Activated gamma-delta T cell treated with Interleukin-2 at 50 U/mL for 16 hours (primary cell): ENCODE measurements around the gene ICE2.
"Not testable (repeated sequence)": the region's sequence is repeated elsewhere in the genome, so short reads cannot be mapped to it uniquely, and the experiment has no call there.

Source experiments
- DNase-seq: peaks from one replicate; pipeline ENCODE4 v3.0.0-alpha.2; 2020

The ICE2 gene

DNA sequence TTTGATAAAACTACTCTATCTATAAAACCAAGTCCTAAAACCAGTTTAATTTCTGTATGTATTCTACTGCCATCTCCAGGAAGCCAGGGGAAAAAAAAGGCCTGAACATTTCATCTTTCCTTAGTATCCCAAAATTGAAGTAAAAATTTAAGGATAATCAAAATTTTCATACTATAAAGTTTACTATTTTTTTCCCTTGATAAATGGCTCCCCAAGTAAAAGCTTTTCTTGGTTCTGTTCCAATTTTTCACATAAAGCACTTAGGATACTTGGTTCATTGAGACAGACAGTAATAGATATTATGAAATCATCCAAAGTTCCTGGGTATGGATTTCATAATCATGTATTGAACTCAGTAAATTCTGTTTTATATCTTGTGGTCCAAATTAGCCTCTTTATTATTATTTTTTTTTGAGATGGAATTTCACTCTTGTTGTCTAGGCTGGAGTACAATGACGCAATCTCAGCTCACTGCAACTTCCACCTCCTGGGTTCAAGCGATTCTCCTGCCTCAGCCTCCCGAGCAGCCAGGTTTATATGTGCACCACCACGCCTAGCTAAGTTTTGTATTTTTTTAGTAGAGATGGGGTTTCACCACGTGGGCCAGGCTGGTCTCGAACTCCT is 34.5 kb downstream of the ICE2 start:
- no peak for DNase-seq

DNA sequence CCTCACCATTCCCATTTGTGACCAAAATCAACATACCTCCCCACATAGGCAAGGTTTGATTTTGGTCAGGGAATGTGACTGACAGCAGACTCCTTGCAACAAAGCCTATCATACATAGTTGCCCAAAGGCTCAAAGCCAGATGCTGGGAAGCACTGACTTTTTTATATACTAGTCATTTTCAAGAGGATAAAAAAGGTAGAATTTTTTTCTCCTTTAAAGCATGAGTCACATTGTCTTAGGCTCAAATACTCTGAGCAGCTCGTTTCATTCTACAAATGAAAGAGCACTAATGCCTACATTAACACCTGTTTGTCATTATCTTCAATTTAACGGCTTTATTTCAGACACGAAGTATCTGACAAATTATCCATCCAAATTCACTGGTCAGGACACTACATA is 36.2 kb downstream of the ICE2 start:
- no peak for DNase-seq

DNA sequence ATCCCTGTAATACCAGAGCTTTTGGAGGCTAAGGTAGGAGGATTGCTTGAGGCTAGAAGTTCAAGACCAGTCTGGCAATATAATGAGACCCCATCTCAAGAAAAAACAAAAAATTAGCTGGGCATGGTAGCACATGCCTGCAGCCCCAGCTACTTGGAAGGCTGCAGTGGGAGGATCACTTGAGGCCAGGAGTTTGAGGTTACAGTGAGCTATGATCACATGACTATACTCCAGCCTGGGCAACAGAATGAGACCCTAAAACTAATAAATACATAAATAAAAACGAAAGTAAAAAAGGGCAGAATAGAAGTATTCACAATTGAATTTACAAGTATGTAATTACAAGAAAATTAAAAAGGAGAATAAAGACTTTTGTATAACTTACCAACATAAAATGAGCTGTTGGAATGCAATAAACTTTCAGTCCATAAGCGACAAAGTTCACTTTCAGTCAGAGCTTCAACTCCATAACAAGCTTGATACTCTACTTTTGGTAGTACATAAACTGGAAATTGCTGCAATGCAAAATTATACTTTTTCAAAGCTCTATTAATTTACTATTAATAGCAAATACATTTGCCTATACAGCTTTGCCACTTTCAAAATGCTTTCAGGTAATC is 36.8 kb downstream of the ICE2 start:
- no peak for DNase-seq

DNA sequence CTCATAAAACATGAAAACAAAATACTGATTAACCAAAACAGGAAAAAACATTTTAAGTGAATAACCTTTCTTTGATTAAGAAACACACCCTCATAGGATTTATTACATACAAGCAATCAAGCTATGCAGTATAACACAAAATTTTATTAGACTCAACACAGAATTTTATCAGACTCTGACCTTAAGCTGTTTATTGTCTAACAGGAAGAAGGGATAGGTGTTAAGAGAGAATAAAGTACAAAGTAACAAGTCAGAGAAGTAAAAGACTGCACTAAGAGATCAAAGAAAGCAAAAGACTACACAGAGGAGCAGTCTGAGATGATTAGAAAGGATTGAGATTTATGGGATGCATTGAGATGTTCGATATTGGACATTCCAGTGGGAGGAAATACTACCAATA is 37.6 kb downstream of the ICE2 start:
- DNase-seq: no peak

DNA sequence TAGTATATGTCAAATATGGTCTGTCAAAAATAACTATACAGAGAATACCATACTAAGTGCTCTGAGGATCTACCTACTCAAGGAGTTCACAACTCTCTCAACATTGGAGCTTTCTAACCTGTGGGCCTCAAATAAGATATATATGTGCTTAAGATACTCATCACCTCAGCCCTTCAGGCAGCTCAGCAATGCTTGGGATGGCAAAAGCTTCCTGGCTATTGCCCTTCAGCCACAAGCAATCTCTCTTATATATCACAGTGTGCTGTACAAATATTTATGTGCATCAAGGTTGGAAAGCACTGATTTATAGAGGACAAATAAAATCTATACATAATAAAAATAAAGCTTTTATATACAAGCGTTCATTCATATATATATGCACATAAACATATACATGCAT is 40.3 kb downstream of the ICE2 start:
- DNase-seq: no peak

DNA sequence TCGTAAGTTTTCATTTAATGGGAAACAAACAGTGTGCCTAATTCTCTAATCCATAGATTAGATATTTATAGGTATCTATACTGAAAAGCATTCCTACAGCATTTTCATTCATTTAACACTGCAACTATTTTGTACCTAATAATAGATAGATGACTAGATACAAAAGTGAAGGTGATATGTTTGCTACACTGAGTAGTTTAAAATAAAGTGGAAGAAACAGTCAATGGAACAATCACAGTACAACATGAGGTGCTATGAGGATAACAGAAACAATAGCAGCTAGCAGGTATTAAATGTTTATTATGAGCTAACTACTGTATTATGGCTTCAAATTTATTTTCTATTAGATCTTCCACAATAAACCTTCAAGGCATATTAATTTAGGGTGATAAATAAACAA is 50.0 kb downstream of the ICE2 start:
- DNase-seq: no peak

DNA sequence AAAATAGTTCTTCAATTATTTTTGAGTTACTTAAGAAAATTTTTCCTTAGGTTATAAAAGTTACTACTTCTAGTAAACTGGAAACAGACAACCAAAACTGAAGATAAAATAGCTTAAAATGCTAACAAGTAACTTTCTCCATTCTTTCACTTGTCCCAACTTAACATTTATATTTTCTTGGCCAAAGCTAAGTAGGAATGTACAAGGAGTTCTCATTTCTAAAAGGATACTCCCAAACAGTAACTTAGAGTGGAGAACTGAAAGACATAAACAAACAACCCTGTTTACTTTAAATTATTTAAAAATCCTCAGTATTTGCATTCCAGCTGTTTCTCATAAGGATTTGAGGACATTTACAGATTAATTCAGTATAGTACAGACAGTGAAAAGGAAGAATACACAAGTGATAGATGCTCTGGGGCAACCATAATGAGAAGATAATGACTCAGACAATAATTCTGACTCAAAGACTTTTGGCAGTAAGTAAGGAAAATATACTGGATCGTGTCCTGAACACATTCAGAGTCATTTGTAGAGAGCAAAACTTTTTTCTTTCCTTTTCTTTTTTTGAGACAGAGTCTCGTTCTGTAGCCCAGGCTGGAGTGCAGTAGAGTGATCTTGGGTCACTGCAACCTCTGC is 52.0 kb downstream of the ICE2 start:
- DNase-seq: no peak

DNA sequence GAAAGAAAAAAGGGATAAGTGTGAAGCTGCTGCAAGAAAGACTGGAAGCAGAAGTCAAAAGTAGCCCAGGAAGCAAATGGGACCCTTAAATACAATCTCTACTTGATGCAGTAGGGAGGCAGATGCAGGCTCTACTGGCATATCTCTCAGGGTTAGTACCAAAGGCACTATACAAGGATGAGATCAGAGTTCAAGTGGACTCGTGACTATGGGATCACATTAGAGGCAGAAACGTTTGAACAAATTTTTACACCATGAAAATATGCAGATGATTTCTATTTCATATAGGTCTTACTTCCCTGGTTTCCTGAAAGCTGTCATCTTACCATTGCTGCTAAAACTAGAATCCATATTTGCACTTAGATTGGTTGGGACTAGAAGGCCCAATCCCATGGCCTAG is 53.5 kb downstream of the ICE2 start:
- DNase-seq: no peak

DNA sequence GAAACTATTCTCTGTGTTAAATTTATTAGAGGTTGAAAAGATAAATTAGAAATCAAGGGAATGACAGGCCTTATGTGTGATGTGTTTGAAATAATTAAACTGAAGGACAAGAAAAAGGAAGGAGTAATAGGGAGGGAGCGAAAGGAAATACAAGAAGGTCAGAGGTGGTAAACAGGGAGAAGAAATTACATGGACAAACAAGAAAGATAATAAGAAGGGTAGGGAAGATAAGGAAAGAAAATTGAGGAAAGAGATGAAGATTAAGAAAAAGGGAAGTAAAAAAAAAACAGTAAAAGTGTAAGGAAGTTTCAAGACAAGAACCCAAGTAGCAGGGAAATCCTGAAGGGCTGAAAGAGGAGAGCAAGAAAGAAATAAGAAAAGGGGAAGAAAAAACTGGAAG is 54.9 kb downstream of the ICE2 start:
- no peak for DNase-seq

DNA sequence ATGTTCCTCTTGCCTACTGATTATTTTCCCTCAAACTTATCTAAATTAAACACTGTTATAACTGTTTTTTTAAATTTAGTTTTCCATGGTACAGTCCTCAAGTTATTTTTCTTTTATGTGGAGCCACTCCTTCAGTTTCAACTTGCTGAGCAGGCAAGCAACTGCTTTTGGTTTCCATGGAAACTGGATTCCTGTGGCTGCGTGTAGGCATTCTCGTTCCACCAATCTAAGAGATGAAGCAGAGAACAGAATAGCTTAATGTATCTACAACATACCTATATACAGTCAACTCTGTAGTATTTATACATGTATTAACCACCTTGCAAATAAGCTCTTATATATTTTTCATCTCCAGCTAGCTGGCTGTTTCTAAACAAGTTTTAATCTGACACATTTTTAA is 55.4 kb downstream of the ICE2 start:
- DNase-seq: no peak

DNA sequence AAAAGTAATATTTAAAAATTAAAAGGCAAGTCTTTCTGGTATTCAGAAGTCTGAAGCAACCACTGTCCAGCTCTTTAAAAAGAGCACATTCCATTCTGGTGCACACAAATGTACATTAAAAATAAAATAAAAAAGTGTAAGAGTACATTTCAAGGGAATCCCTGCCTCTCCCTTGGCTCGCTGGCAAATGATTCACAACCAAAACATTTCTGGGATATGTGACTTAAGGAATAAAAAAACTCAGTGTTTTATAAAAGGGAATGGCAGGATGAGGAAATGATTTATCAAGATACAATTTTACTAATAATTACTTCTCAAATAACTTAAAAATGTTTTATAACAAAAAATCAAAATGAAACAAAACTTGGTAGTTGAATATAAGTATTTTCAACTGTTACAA is 57.4 kb downstream of the ICE2 start:
- DNase-seq: no peak

DNA sequence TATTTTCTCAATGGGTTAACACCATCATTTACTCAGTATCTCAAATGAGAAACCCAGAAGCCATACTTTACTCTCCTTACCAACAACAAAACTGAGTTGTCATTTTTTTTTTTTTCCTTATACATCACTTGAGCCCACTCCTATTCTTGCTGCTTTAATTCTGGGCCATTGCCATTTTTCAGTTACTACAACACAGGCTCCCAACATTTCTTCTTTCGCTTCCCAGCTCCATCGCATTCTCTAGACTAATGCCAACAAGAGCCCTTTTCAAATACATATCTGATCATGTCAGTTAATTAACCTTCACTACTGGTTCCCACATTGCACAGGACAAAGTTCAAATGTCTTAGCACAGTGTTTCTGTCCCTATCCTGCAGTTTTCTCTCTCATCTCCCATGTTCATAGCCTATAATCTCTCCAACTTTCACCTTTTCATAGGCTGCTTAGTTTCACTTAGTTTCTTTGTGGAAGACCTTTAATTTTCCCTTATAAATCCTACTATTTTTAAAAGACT is 58.7 kb downstream of the ICE2 start:
- DNase-seq: no peak

DNA sequence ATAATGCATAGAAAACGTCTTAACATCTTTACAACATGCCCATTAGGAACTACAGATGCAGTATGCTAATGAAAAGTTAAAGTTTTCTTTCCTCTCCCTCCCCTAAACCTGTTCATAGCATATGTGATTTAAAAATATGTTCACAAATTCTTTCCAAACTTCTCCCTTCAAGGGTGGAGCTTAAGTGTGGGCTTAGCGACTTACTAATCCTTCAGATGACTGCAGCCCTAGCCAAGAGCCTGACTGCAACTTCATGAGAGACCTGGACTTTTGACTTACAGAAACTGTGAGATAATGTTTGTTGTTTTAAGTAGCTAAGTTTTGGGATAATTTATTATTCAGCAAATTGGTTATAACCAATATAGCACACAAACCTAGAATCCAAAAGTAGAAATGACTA is 59.2 kb downstream of the ICE2 start:
- no peak for DNase-seq

DNA sequence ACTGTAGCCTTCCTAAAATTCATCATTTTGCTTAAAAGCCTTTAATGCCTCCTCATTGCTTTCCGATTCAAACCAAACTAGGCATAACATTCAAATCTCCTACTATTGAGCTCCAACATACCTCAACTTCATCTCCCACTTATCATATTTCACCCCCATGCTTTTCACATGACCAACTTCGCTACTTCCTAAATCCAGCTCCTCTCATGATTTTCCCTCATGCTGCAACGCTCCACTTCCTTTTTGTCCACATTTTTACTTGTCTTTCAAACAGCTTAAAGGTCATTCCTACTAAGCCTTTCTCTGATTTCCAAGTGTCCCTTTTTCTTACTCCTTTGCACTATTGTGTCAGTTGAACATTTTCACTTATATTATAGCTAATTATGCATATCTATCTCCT is 60.8 kb downstream of the ICE2 start:
- no peak for DNase-seq

DNA sequence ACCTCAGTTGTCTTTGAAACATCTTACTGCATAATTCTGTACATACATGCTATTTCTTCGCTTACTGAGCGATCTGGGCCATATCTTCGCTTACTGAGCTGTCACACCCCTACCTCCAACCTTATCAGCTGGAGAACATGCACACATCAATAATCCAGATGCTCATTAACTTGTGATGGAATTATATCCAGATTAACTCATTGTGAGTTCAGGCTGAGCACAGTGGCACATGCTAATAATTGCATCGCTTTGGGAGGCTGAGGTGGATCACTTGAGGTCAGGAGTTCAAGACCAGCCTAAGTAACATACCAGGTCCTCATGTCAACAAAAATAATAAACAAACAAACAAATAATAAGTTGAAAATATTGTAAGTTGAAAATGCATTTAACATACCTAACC is 61.8 kb downstream of the ICE2 start:
- no peak for DNase-seq

DNA sequence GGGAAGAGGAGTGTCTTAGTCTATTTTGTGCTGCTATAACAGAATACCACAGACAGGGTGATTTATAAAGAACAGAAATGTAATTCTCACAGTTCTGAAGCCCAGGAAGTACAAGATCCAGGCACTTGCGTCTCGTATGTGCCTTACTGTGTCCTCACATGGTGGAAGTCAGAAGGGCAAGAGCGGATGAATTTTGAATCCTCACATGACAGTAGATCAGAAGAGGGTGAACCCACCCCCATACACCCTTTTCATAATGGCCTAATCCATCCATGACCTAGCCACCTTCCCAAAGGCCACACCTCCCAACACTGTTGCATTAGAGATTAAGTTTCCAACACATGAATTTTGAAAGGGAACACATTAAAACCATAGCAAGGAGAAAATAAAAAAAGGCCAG is 62.5 kb downstream of the ICE2 start:
- DNase-seq: no peak

DNA sequence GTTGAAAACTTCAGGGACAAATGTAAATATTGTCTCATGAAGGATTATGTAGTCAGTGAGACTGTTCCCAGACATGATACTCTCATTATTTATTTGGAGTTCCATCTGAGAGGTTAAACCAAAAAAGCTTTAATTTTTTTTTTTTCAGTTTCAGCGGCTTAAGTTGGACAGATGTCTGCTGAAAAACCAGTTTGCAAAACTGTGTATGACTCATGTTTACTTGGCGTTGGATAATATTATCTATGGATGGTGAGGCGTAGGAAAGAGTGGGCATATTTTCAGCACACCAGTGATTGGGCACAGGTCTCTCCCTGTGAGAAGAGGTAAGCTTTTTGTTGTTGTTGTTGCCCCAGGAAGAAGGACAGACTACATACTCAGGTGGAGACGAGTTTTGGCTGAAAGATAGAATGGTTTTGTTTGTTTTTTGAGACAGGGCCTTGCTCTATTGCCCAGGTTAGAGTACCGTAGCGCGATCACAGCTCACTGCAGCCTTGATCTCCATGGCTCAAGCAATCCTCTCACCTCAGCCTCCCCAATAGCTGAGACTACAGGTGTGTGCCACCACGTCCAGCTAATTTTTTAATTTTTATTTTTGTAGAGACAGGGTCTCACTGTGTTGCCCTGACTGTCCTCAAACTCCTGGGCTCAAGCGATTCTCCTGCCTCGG is 64.8 kb downstream of the ICE2 start:
- DNase-seq: no peak

DNA sequence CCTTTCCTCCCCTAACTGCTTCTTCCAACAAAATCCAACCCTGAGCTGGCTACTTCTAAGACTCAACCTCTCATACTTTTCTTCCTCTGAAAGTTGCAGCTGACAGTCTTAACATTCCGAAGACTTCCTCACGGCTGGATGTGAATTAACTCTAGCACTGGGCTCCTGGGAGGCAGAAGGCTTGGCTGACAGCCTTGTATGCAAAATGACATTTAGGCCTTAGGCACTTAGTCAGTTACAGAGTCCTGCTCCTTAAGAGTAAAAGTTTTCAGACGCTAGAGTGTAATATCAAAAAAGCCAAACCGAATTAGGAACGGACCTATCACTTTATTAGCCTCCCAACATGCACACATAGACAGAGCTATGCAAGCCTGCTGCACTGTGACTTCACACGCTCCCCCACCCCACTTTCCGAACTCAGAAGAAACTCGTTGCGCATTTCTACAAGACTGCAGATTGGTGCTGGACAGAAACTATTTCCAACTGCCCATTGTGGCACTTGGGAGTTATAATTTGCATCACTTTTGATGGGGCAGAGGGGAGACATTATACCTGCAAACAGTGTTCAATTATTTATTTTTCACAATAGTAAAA is 65.6 kb downstream of the ICE2 start:
- DNase-seq: no peak

DNA sequence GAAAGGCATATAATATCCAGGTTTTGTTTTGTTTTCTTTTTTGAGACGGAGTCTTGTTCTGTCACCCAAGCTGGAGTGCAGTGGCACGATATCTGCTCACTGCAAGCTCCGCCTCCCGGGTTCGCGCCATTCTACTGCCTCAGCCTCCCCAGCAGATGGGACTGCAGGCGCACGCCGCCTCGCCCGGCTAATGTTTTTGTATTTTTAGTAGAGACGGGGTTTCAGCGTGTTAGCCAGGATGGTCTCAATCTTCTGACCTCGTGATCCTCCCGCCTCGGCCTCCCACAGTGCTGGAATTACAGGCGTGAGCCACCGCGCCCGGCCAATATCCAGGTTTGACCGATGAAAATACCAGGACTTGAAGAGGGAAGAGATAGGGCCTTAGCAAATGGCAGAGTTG is 66.1 kb downstream of the ICE2 start:
- DNase-seq: not testable (repeated sequence)

DNA sequence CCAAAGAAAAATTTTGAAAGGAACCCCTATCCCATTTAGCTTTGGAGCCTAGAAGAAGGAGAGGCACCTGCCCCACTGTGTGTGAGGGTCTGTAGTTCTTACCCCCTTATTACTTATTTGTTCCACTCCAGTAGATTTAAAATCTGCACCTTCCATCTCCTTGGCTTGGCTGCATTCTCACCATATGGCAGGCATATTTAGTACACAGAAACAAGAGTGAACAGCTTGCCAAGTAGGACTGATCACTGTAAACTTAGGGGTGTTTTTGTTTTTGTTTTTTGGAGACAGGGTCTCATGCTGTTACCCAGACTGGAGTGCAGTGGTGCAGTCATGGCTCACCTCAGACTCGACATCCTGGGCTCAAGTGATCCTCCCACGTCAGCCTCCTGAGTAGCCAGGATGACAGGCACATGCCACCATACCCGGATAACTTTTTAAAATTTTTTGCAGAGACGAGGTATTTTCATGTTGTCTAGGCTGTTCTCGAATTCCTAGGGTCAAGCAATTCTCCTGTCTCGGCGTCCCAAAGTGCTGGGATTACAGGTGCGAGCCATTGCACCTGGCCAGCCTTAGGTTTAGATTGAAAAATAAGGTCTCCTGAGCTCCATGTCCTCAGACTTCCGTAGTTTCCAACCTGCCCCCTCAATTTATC is 67.0 kb downstream of the ICE2 start:
- no peak for DNase-seq

DNA sequence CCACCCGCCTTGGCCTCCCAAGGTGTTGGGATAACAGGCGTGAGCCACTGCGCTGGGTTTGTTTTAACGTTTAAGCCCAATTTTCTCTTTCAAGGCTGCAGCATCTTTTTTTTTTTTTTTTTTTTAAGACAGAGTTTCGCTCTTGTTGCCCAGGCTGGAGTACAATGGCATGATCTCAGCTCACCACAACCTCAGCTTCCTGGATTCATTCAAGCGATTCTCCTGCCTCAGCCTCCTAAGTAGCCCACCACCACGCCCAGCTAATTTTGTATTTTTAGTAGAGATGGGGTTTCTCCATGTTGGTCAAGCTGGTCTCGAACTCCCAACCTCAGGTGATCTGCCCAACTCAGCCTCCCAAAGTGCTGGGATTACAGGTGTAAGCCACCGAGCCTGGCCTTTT is 68.6 kb downstream of the ICE2 start:
- DNase-seq: not testable (repeated sequence)

DNA sequence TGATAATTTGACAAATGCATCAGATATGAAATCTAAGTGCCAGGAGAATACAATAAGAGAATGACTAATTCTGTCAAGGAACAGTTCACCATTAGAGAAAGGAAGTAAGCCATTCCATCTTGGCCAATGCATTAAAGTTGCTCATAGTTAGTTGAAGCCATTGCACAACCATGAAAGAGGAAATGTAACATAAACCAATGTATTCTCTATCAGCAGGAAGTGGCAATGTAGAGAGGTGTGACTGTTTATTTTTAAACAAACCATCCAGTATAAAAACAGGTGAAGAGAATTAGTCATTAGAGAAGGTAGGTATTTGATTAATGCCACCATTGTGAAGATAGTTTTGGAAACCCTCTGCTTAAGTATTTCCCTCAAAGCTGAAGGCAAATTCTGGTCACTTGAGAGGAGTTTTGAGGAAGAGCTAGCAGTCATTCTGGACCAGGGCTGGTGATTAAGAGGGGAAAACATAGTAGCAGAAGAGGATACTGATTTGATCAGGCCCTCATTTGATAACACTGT is 70.4 kb downstream of the ICE2 start:
- no peak for DNase-seq

DNA sequence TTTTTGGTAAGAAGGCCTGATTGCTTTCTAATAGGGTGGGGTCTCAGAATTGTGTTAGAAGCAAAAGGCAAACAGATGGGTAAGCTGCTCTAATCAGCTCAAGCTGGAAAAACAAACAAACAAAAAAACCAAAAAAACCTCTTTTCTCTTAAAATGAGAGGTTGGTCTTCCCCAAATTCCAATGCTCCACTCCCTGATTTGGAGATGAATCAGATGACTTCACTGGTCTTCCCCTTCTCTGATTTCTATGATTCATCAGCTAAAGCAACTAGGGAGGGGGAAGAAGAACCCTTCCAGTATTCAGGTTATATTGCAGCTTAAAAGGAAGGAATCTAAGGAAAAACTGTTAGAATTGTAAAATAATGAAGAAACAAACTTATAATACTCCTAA is 71.5 kb downstream of the ICE2 start:
- no peak for DNase-seq
